GM19035 (cell line): Measurements from ENCODE around the gene PPIE.

ENCODE experiments used
- ATAC-seq: cut with Tn5 transposase; IDR thresholded peaks from one replicate; pipeline ENCODE4 v1.9.1; 2021; ENCODE audit not compliant: unreplicated experiment

Gene PPIE

GRCh38 chr1:39738622-39739366 is at the start of gene PPIE:
PPIE (plus strand) TSS chr1:39738882; CDS start chr1:39738901, 19 bp downstream.
- ATAC-seq: peak; percentile 93

GRCh38 chr1:39689214-39689613 is 49.5 kb upstream of the PPIE start:
- no peak for ATAC-seq

DNA sequence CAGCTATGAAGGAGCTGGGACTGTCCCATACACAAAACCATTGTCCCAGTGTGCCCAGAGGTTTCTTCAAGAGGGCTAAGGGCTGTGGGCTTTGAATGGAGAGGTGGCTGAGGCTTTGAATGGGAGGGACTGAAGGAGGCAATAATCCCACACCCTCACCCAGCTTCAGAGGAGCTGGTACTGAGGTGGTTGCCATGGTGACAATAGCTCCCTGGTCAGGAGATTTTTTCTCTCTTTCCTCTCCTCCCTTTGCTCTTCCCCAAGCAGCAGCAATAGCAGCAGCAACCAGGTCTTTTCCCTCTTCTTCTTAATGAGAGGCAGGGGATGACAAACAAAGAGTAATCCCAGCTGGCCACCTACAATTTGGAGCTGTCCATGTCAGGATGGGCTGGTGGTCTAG is 49.0 kb upstream of the PPIE start:
- no peak for ATAC-seq

DNA sequence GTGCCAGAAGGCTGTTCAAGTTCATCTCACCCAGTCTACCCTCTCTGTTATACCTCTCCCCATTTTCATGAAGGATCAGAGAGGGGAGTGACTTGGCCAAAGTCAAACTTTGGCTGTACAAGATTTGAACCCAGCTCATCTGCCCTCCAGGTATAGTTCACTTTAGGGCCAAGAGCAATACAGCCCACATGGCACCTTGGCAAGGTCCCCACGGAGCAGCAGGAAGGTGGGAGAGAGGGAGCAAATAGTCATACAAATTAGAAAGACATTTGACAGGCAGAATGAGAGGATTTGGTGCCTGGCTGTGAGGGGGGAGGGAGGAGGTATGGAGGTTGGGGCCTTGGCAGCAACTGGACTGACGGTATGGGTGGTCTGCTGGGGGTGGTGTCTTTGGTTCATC is 48.5 kb upstream of the PPIE start:
- ATAC-seq: no peak

DNA sequence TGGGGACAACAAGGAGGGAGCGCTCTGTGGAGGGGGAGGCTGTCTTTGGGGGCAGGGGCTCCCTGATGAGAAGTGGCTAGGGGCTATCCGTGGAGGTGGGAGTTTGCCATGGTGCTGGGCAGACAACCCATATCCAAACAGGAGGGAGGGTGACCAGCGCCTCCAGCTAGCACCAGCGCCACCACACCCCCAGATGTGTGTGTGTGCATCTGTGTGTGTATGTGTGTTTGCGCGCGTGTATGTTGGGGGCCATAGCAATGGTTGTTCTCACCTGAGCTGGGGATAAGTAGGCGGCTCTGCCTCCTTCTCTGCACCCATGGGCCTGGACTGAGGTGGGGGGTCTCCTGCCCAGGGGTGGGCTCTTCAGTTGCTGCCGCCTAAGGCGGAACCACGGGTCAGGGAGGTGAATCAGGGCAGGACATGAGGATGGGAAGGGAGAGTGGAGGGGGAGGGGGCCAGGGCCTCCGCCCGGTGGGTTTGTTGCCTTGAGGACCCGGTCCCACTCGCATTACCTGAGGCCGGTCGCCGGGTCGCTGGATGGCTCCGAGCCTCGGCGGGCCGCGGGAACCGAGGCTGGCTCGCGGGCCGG is 47.8 kb upstream of the PPIE start:
- peak; percentile 7 for ATAC-seq

DNA sequence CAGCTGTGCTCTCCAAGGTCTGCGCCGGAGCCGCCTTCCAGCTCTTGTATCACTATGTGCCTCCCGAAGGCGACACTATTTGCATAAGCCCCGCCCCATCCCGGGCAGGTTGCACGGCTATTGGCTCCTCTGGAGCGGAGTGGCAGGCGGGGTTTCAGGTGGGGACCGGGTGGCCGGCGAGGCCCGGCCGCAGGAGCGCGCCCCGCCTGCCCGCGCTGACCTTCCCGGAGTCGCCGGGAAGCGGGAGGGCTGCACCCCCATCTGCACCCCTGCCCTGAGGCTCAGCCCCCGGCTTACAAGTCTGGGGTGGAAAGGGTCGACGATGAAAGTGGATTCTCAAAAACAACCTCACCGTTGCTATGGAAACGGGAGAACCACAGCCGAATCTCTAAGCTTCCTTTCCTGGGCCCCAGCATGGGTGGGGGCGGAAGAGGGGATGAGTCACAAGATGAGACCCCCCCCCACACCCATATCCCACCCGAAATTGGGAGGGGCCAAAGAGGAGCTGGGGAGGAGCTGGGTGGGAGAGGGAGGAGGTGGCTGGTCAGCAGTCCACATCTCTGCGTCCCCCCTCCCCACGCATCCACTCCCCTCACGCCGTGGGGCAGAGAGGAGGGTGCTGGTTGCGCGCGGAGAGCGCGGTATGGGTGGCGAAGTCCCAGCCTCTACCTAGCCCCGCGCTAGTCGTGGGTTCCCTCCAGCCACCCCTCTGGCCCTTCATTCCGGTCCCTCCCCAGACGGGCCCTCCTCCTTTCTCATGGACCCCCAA is 47.1 kb upstream of the PPIE start, which contains the start of gene HPCAL4:
Gene HPCAL4, minus strand, starts transcription at position 51 of the 769 bp plus-strand sequence. CDS start 6,830 bp downstream, outside the sequence.
- peak; percentile 91 for ATAC-seq

- no peak for ATAC-seq
Measured at GRCh38 chr1:39692152-39693074, 46.3 kb upstream of the PPIE start.

- ATAC-seq: no peak
Measured at GRCh38 chr1:39694026-39694425, 44.7 kb upstream of the PPIE start.

DNA sequence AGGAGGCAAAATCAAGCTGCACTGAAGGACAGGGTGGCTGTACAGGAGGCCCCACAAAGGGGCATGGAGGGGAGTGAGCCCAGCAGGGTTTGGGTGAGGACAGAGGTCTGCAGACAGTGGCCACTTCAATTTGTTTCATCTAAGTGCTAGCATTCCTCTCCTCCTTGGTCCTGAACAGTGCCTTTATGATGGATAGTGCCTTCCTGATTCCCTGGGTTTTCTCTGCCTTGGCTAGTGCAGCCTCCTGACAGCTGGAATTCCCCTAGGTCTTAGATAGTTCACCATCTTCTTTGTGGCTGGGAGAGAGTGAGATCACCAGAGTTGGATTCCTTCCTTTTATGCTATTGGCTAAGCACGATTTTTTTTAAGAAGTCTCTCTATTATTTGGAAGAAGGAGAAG is 43.7 kb upstream of the PPIE start:
- no peak for ATAC-seq

- ATAC-seq: no peak
Measured at GRCh38 chr1:39696448-39696847, 42.2 kb upstream of the PPIE start.

DNA sequence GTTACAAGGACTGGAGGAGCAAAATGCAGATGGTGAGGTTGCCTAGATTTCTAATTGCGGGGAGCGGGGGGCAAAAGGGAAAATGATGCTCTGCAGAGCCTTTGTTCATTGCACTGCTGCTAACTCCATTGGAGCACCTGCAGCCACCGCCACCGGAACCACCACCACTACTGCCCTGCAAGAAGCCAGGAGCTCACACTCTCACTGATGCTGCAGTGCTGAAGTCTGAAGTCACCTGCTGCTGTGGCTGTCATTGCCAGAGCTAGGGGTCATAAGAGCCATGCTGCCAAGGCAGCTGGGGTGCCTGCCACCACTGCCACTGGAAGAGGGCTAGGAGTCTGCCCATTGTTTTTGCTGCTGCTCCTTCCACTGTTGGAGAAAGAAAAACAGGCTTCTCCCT is 40.1 kb upstream of the PPIE start:
- ATAC-seq: no peak

DNA sequence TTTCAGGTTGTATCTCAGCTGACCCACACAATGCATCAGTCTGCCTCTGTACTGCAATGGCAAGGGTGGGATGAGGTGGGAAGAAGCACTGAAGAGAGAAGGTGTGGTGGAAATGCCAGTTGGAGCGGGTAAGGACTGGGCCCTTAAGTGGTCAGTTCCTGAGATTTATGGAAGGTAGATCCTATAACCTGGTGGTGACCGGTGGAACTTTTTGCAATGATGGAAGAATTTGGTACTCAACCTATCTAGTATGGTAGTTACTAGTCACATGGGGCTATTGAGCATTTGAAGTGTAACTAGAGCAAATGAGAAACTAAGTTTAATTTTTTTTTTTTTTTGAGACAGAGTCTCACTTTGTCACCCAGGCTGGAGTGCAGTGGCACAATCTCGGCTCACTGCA is 39.3 kb upstream of the PPIE start:
- ATAC-seq: no peak

GRCh38 chr1:39700348-39700747 is 38.3 kb upstream of the PPIE start:
- ATAC-seq: no peak

- no peak for ATAC-seq
Measured at GRCh38 chr1:39701049-39701439, 37.6 kb upstream of the PPIE start.

DNA sequence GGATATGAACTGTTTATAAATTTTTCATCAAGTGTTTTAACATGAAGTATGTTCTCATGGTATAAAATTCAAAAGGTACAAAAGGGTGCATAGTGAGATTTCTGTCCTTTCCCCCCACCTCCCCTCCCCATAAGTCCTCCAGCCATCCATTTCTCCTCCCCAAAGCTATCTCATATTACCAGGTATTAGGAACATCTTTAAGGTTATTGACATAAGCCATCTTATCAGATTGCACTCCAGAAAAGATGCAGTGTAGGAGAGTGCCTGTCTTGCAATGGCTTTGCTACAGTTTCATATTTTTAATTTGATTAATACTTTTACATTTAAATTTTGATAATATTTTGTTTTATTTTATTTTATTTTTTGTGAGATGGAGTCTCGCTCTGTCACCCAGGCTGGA is 33.9 kb upstream of the PPIE start:
- ATAC-seq: no peak

- no peak for ATAC-seq
Measured at GRCh38 chr1:39707506-39707905, 31.2 kb upstream of the PPIE start.

GRCh38 chr1:39711104-39711965 is 27.3 kb upstream of the PPIE start:
- ATAC-seq: no peak

DNA sequence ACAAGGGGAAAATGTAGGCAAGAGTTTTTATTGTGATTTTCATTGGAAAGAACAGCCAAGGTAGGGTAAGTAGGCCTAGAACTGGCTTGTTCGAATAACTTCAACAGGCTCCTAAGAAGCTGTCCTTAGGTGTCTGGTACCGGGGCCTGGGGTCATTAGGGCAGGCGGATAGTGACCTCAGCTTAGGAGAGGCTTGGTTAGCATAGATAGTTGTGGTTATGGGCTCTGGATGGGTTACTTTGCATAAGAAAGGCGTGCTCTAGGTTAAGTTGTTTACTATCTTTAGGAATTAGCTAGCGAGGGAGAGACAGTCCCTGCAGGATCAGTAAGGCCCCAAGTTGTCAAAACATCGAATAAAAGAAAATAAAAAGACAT is 26.7 kb upstream of the PPIE start:
- ATAC-seq: no peak

DNA sequence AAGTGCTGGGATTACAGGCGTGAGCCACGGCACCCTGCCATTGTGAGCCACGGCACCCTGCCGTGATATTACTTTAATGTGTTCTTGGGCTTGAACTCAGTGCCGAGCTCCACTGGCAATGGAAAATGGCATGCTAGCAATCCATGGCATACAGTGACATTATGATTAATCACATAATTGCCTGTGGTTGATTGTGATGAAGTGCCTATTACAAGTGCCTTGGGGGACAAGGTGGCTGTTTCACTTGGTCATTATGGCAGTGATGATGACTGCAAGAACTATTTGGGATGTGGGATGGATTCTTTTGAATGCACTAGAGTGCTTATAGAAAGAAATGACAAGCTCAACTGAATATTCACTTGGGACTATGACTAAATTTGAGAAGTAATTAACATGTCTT is 25.1 kb upstream of the PPIE start:
- ATAC-seq: no peak

GRCh38 chr1:39717809-39718208 is 20.9 kb upstream of the PPIE start:
- ATAC-seq: no peak
